ENCODE data around the gene ZNG1B.
"Not testable (repeated sequence)": the region's sequence is repeated elsewhere in the genome, so short reads cannot be mapped to it uniquely, and the experiment has no call there.

ZNG1B gene

GRCh38 chr2:113503094-113504042 is 65.9 kb downstream of the ZNG1B start:
- DNase-seq (ENCODE audit: low spot score), result not testable (repeated sequence)

GRCh38 chr2:113504081-113504480 is 66.6 kb downstream of the ZNG1B start:
- not testable (repeated sequence) for DNase-seq (ENCODE audit: low spot score)

DNA sequence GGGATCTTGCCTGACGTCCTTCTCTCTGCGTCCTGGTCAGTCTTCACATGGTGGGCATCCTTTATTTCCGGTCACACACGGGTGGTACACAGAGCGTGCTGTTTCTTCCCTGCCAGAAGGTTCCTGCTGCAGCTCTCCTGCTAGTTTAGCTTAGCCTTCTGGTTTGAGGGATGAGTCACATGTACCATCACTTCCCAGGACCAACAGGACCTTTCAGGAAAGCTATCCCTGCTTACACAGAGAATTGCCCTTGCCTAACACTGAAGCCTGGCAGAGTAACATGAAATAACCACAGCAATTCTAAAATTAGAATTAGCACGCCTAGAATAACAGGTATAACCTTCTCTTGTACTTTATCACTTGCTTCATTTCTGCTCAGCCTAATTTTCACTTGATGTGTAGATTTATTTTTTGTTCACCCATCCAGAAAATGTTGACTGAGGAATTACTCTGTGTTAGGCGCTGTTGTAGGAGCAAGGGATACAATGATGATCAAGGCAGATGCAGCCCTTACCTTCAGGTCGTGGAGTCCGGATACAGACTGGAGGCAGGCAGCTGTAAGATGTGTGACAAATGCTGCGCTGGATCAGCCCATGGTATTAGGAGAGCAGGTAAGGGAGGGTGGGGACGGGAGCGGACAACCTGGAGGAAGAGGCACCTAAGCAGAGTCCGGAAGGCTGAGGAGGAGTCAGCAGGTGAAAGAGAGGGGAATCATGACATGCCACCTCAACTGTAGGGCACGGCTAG is 70.1 kb downstream of the ZNG1B start:
- DNase-seq (ENCODE audit: low spot score), result not testable (repeated sequence)

DNA sequence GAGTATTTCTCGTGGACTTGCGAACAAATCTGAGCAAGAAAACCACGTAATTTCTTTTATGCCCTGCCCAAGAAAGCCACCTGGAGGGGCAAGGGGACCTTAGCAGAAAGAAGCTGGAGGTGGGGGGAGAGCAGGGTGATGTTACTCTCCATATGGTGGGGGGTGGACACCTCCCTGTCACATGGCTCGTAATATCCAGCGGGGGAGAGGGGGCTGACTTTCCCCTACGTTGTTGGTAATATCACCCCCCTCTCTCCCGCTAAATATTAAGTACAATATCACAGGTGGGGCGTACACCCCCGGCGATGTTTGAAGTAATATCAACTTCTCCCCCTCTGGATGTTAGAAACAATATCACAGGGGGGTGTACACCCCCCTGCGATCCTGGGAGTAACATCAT is 70.7 kb downstream of the ZNG1B start:
- DNase-seq (ENCODE audit: low spot score), result not testable (repeated sequence)

GRCh38 chr2:113510913-113511312 is 73.4 kb downstream of the ZNG1B start:
- not testable (repeated sequence) for DNase-seq (ENCODE audit: low spot score)

- DNase-seq (ENCODE audit: low spot score), result not testable (repeated sequence)
These were observed 74.4 kb downstream of the ZNG1B start for GRCh38 chr2:113511859-113512258.

- DNase-seq (ENCODE audit: low spot score), result not testable (repeated sequence)
These were observed 78.0 kb downstream of the ZNG1B start for GRCh38 chr2:113515457-113515856.

GRCh38 chr2:113515995-113516394 is 78.5 kb downstream of the ZNG1B start:
- DNase-seq (ENCODE audit: low spot score), result not testable (repeated sequence)

DNA sequence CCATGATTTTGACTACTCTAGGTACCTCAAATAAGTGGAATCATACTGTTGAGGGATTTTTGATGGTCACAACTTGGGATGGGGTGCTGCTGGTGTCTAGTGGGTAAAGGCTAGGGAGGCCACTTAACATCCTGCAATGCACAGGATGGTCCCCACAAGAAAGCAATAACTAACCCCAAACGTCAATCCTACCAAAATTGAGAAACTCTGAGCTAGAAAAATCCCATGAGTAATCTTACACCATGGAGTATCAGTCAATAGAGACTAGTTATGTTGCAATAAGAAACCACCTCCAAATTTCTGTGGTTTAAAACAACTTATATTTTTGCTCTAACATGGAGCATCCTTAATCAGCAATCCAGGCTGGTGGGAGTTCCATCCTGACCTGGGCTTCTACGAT is 79.5 kb downstream of the ZNG1B start:
- not testable (repeated sequence) for DNase-seq (ENCODE audit: low spot score)

DNA sequence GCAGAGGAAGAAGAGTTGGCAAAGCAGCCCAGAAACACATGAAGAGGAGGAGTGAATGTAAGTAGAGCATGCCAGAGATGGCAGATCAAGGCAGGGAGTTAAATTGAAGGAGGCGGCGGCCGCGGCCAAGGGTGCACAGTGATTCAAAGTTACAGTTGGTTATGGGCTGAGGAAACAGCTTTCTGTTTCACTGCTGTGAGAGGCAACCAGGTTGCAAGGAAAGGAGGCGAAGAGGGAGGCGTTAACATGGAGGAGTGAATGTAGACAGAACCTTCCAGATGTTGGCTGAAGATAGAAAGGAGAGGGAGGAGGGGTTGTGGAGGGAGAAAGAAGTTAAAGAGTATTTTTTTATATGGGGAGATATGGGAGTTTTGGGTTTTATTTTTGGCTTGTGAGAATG is 83.3 kb downstream of the ZNG1B start:
- not testable (repeated sequence) for DNase-seq (ENCODE audit: low spot score)

DNA sequence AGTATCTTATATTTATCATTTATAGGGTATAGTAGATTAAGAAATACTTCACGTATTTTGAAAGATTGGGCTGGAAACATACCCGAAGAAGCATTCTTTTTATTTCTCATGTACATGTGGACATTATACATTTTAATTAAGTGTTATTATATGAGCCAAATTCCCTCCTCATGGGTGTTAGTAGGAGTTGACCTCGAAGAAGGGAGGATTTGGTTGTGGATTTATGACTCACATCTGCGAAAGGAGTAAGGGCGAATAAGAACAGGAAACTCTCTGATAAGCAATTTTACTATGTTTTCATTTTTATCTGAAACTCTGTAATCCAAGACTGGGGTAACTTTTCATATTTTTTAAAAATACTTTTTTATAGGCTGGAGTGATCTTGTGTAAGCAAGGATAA is 84.0 kb downstream of the ZNG1B start:
- DNase-seq (ENCODE audit: low spot score), result not testable (repeated sequence)

DNA sequence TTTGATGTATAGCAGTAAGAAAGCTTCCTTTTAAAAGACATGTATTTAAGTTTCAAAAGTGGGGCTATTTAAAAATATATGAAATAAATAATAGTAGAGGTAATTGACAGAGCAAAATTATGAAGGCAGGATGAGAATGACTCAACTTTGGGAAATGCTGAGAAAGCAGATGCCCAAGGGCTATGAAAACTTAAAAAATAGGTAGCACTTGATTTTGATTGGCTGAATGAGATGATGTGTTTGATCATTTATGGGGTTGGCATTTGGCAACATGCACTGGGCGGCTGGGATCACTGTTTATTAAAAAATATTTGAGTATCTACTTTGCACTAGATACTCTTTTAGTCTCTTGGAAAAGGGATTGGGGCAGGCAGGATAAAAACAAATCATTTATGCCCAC is 87.5 kb downstream of the ZNG1B start:
- DNase-seq (ENCODE audit: low spot score), result not testable (repeated sequence)

DNA sequence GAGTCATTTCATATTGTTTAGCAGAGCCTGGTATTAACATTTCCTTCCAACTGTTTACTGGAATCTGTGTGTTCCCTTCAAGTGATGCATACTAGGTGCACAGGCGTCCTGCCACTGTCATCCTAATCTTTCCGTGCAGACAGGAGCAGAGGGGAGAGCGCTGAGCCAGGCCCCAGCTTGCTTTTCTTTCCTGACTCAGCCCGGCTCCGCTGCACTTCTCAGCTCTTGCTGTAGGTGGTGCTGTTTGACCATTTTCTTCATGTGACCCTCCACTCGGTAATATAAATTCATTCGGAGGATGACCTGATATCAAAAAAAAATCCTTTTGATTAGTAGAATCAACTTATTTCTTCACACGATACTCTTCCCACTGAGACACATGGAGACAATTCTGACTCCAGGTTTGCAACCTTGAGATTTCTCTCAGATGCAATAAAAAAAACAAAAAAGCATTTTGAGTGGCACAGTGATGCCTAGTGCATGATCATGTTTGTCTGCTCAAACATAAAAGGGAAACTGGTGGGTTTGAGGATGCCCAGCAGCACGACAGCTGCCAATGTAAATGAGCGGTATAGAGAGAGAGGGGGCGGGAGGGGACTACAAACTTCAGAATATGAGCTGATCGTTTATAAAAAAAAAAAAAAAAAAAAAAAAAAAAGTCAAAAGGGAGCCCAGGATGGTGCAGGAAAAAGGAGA is 90.0 kb downstream of the ZNG1B start:
- not testable (repeated sequence) for DNase-seq (ENCODE audit: low spot score)

DNA sequence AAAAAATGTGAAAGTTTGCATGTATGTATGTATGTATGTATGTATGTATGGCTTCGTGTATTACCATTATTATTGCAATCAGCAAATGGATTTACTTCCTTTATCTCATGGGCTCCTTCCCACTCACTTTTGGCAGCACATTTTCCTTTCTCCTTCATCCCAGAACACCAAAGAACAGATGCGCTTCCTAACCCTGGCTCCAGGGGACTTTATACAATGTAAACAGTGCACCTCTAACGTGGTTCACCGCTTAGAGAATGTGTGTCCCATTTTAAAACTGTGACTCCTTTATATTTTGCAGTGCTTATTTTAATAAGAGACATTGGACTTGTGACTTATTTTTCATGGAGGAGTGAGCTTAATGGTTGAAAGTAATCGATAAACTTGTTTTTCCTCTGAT is 90.6 kb downstream of the ZNG1B start:
- DNase-seq (ENCODE audit: low spot score), result not testable (repeated sequence)

DNA sequence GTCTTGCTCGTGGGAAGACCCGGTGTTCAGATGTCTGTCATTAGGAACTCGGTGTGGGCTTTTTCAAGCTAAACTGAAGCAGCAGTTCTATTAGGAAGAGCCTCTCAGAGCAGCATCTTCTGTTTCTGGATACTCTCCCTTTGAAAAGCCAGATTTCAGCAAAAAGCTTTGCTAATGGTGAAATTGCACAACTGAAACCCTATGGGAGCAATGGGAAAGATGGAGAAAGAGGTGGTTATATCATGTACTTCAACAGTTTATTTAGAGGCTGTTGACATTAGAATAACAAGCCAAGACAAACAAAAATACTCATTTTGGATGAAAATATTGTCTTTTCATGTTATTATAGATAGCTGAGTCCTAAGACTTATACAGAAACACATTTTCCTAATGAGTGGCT is 91.4 kb downstream of the ZNG1B start:
- not testable (repeated sequence) for DNase-seq (ENCODE audit: low spot score)

DNA sequence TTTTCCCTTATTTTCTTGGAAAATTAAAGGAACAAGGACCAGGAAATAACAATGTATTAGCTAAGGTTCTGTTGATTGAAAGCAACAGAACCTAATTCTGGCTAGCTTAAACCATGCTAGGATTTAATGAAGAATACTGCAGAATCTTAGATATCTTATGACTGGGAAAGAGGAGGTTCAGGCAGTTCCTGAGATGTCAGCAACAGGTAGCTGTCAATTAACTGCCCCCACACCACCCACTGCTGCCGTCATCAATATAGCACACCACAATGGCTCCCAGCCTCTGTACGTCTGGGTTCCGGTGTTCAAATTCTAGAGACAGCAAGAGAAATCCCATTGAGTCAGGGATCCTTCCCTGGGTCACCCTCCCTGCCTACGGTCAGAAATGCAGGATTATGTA is 95.5 kb downstream of the ZNG1B start:
- DNase-seq (ENCODE audit: low spot score), result not testable (repeated sequence)

DNA sequence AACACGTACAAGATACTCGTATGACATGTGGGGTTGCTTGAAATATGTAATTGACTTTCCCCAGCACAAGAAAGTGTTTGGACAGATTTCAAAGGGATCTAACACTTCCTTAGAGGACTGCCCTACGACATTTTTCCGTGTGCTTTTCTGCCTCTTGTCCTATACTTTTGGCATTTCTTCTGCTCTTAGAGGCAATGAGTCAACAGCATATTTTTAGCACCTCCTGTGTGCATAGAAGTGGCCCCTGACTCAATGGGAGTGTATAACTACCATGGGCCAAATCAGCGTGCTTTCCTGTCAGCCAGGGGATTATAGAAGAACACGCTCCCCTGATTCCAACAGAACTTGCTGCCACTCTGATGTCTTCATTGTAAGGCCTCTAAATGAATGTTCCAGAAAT is 99.1 kb downstream of the ZNG1B start:
- not testable (repeated sequence) for DNase-seq (ENCODE audit: low spot score)

DNA sequence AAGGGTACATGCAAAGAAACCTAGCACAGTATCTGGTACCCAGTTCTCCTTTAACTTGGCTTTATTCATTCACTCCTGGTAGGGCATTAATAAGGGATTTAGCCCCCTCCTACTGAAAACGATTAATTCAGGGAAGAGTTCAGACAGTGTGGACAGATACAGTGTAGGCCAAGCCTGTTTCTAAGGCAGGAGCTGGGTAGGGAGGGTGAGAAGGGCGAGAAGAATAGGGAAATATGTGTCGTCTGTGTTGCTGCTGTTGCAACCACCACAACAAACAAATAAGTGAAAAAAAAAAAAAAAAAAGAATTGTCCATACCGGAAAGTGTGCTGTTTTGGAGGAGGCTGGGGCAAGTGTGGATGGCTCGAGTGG is 103.3 kb downstream of the ZNG1B start:
- not testable (repeated sequence) for DNase-seq (ENCODE audit: low spot score)

GRCh38 chr2:113541204-113541975 is 103.9 kb downstream of the ZNG1B start:
- not testable (repeated sequence) for DNase-seq (ENCODE audit: low spot score)

DNA sequence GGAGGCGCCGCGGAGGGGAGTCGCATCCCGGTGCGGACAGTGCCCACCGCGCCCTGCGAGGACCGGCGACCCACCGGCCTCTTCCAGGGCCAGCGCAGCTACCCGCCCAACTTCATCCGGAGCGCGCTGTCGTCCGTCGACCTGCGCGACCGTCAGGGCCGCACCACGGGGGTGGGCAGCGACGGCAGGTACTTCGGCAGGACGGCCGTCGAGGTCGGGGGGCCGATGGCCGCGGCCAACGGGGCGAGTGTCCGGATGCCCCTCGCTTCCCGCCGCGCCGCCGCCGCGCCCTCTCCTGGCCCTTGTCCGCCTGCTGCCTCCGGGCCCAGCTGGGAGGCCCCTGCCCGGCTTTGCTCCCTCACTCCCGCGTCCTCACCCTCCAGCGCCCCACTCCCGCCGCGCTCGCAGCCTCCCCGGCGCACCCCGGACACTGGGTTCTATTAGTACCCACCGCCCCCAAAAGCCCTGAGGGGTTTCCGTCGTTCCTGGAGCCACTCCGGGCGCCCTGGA is 104.5 kb downstream of the ZNG1B start:
- not testable (repeated sequence) for DNase-seq (ENCODE audit: low spot score)

DNA sequence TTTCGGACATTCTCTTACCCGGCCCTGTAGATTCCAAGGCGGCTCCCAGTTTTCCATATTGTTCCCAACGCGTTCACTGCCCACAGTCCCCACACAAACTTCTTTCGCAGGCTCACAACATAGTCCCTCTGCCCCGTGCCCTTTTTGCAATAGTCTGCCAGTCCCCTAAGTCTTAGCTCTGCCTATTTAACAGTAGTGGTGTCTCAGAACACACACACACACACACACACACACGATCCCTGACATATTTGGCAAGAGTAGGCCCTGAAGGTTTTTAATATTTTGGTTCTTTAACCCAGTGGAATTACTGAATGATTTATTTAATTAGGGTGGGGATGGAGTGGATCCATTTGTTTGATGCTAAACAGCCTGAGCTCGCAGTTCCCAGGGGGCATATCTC is 105.0 kb downstream of the ZNG1B start:
- DNase-seq (ENCODE audit: low spot score), result not testable (repeated sequence)
